GM20000 (cell line): Measurements from ENCODE around the gene DENND2A.
"Not testable (repeated sequence)": the region's sequence is repeated elsewhere in the genome, so short reads cannot be mapped to it uniquely, and the experiment has no call there.

Source experiments
- DNase-seq: peaks from one replicate; pipeline ENCODE4 v3.0.0; 2012; ENCODE audit warnings: low spot score
- CTCF ChIP-seq: IDR thresholded peaks from 2 replicates; pipeline ENCODE4 v1.5.1; 2012; ENCODE audit warnings: mild to moderate bottlenecking, control low read depth; ENCODE audit errors: extremely low read depth, missing control alignments

DENND2A gene

GRCh38 chr7:140509789-140510188 lies 130.8 kb downstream of the DENND2A start:
- TF ChIP-seq CTCF = no peak
- no peak for DNase-seq

- not testable (repeated sequence) for DNase-seq
Observed at GRCh38 chr7:140507556-140507955, 133.1 kb downstream of the DENND2A start.

- no peak for DNase-seq
- TF ChIP-seq CTCF = no peak
Observed at GRCh38 chr7:140506788-140507464, 133.7 kb downstream of the DENND2A start.

DNA sequence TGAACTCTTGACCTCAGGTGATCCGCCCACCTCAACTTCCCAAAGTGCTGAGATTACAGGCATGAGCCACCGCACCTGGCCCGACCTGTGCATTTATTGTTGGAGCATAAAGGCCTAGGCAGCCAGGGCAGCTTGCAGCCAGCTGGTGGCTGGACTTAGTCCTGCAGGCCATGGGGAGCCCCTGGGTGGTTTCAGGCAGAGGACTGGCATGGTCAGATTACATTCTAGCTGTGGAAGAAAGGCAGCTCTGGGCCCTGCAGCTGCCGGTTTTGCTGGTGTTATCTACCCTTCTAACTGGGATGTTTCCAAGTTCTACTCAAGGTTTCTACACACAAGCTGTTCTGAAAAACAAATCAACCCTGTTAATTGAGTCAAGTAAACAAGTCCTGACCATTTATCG lies 138.6 kb downstream of the DENND2A start:
- no peak for DNase-seq
- no peak for TF ChIP-seq CTCF

- not testable (repeated sequence) for DNase-seq
Observed at GRCh38 chr7:140497807-140498206, 142.8 kb downstream of the DENND2A start.

DNA sequence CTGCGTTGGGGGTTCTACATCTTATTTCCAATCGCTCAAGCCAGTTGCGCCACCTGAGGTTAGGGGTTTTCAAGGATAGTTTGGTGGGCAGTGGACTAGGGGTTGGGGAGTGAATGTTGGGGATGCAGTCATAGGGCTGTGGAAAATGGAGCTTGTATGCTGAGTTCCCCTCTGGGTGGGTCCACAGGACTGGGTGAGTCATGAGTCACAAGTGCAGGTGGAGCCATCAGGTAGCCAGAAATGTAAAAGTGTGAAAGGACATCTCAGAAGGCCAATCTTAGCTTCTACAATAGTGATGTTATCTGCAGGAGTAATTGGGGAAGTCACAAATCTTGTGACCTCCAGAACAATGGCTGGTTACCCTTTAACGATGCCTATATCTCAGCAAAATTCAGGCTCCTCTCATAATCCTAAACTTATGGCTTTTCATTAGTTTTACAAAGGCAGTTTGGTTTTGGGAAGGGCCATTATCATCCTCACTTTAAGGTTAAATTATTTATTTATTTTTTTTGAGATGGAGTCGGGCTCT lies 143.3 kb downstream of the DENND2A start:
- DNase-seq = no peak
- TF ChIP-seq CTCF = no peak

DNA sequence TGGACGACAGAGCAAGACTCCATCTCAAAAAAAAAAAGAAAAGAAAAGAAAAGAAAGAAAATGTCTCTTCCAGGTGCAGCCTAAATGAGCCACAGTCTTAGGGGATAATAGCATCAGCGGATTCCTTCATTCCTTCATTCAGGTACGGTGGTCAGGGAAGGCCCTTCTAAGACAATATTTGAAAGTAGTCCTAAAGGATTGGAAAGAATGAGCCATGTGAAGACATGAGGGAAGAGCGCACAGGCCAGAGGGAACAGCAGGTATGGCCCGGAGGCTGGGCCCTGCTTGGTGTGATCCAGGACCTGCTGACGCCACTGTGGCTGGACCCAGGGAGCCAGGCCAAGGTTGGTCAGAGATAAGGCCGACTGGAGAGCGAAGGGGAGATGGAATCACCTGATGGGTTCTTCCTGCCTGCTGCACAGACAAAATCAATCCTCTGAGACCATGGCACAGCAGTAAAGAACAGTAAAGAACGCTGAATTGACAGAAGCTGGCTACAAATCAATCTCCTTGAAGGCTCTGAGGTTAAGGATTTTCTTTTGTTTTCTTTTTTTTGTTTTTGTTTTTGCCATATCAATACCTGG lies 145.0 kb downstream of the DENND2A start:
- no peak for TF ChIP-seq CTCF
- no peak for DNase-seq

GRCh38 chr7:140494867-140495266 lies 145.7 kb downstream of the DENND2A start:
- TF ChIP-seq CTCF = no peak
- DNase-seq = no peak
